Endothelial cell of umbilical vein (primary cell): Measurements from ENCODE around the gene EMC9.

Source experiments
- EZH2 ChIP-seq: IDR thresholded peaks from 2 replicates; pipeline ENCODE4 v1.6.1; 2012; ENCODE audit warnings: borderline replicate concordance, low read depth, mild to moderate bottlenecking, moderate library complexity, low read length, inconsistent platforms; ENCODE audit not compliant: severe bottlenecking
- GATA2 ChIP-seq: IDR thresholded peaks from 2 replicates; pipeline ENCODE4 v1.7.0; 2011; ENCODE audit warnings: low read depth, mild to moderate bottlenecking, moderate library complexity, mixed read lengths, low read length; ENCODE audit not compliant: insufficient read length, insufficient read depth
- MYC ChIP-seq: IDR thresholded peaks from one replicate; pipeline ENCODE4 v1.6.1; 2011; ENCODE audit warnings: mild to moderate bottlenecking, low read depth, low read length
- POLR2A ChIP-seq: IDR thresholded peaks from 2 replicates; pipeline ENCODE4 v1.6.1; 2012; ENCODE audit warnings: low read depth, mild to moderate bottlenecking, control low read depth, low read length
- TF ChIP-seq, protein P1 (sequence below), 2 donors: IDR thresholded peaks; 1 replicate in 1 of 2; 2 replicates in 1 of 2; pipeline ENCODE4 v1.5.1; 2011; ENCODE audit warnings: low read length in 2 of 2, mild to moderate bottlenecking in 2 of 2, moderate library complexity in 2 of 2, control low read depth in 1 of 2, inconsistent platforms in 1 of 2, low read depth in 1 of 2; ENCODE audit not compliant: insufficient read depth in 1 of 2; ENCODE audit errors: extremely low read depth in 1 of 2

DNA sequence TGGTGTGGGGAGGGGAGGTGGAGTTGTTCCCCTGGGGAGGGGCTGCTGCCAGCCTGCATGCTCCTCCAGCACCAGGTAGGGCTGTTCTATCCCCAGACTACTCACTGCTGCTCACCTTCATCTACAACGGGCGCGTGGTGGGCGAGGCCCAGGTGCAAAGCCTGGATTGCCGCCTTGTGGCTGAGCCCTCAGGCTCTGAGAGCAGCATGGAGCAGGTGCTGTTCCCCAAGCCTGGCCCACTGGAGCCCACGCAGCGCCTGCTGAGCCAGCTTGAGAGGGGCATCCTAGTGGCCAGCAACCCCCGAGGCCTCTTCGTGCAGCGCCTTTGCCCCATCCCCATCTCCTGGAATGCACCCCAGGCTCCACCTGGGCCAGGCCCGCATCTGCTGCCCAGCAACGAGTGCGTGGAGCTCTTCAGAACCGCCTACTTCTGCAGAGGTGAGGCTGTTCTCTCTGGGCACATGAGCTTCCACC is 23.2 kb upstream of the EMC9 start:
- TF ChIP-seq, protein P1, sequence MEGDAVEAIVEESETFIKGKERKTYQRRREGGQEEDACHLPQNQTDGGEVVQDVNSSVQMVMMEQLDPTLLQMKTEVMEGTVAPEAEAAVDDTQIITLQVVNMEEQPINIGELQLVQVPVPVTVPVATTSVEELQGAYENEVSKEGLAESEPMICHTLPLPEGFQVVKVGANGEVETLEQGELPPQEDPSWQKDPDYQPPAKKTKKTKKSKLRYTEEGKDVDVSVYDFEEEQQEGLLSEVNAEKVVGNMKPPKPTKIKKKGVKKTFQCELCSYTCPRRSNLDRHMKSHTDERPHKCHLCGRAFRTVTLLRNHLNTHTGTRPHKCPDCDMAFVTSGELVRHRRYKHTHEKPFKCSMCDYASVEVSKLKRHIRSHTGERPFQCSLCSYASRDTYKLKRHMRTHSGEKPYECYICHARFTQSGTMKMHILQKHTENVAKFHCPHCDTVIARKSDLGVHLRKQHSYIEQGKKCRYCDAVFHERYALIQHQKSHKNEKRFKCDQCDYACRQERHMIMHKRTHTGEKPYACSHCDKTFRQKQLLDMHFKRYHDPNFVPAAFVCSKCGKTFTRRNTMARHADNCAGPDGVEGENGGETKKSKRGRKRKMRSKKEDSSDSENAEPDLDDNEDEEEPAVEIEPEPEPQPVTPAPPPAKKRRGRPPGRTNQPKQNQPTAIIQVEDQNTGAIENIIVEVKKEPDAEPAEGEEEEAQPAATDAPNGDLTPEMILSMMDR (IDR thresholded peaks at IDR 0.05; ENCODE audit: extremely low read depth in 1 of 2, insufficient read depth in 1 of 2, low read depth in 1 of 2, low read length in 2 of 2), result no peak
- no peak for TF ChIP-seq MYC
- no peak for TF ChIP-seq GATA2
- TF ChIP-seq POLR2A, result no peak
- no peak for TF ChIP-seq EZH2
